GM23248 (cell line): ENCODE results near the gene NQO2. TPM values are rescaled to one million over a fixed set of nuclear protein-coding genes. Genes with fewer than 3 reads are reported as not detected.
A peak's percentile ranks its signal among the peaks of the same experiment; 100 is the strongest.
"Not testable (repeated sequence)": the region's sequence is repeated elsewhere in the genome, so short reads cannot be mapped to it uniquely, and the experiment has no call there.

Source experiments
- DNase-seq: peaks from one replicate; pipeline ENCODE4 v3.0.0-alpha.2; 2015
- H2AFZ ChIP-seq: fragments of 200-600 bp; sonication (generic); 2 replicates; pipeline ENCODE4 v1.6.1; 2016; ENCODE audit warnings: antibody characterized with exemption
- H3F3A ChIP-seq: fragments of 200-600 bp; sonication (generic); 2 replicates; pipeline ENCODE4 v1.6.1; 2016; ENCODE audit warnings: mild to moderate bottlenecking, antibody characterized with exemption, mixed run types; ENCODE audit not compliant: insufficient read depth
- H3K27ac ChIP-seq: fragments of 200-600 bp; sonication (generic); 2 replicates; pipeline ENCODE4 v1.5.1; 2016; ENCODE audit warnings: mild to moderate bottlenecking
- H3K27me3 ChIP-seq: fragments of 200-600 bp; sonication (generic); replicated peaks from 2 replicates; pipeline ENCODE4 v1.6.1; 2016; ENCODE audit warnings: mild to moderate bottlenecking; ENCODE audit not compliant: insufficient read depth
- H3K36me3 ChIP-seq: fragments of 200-600 bp; sonication (generic); 2 replicates; pipeline ENCODE4 v1.6.1; 2016; ENCODE audit warnings: low read depth, mild to moderate bottlenecking
- H3K4me1 ChIP-seq: fragments of 200-600 bp; sonication (generic); 2 replicates; pipeline ENCODE4 v1.6.1; 2016; ENCODE audit warnings: mild to moderate bottlenecking; ENCODE audit not compliant: insufficient read depth
- H3K4me2 ChIP-seq: fragments of 200-600 bp; sonication (generic); one replicate; pipeline ENCODE4 v1.6.1; 2016; ENCODE audit warnings: mild to moderate bottlenecking; ENCODE audit not compliant: unreplicated experiment
- H3K4me3 ChIP-seq: fragments of 200-600 bp; sonication (generic); 2 replicates; pipeline ENCODE4 v1.5.1; 2016; ENCODE audit warnings: mild to moderate bottlenecking
- H3K79me2 ChIP-seq: fragments of 200-600 bp; sonication (generic); 2 replicates; pipeline ENCODE4 v1.6.1; 2016; ENCODE audit warnings: mild to moderate bottlenecking; ENCODE audit not compliant: insufficient read depth
- H3K9ac ChIP-seq: fragments of 200-600 bp; sonication (generic); 2 replicates; pipeline ENCODE4 v1.6.1; 2016; ENCODE audit warnings: mild to moderate bottlenecking
- H3K9me2 ChIP-seq: fragments of 200-600 bp; sonication (generic); 2 replicates; pipeline ENCODE4 v1.6.1; 2016; ENCODE audit warnings: mixed run types, mild to moderate bottlenecking, moderate library complexity; ENCODE audit not compliant: insufficient read depth
- H3K9me3 ChIP-seq: fragments of 200-600 bp; sonication (generic); one replicate; pipeline ENCODE4 v1.6.1; 2017; ENCODE audit warnings: low read depth
- H4K20me1 ChIP-seq: fragments of 200-600 bp; sonication (generic); 2 replicates; pipeline ENCODE4 v1.6.0; 2016; ENCODE audit not compliant: insufficient read depth
- EZH2 ChIP-seq: fragments of 200-600 bp; sonication (generic); IDR thresholded peaks from 2 replicates; pipeline ENCODE4 v1.6.1; 2018; ENCODE audit warnings: antibody characterized with exemption, mild to moderate bottlenecking; ENCODE audit not compliant: insufficient read depth, poor library complexity, severe bottlenecking
- EZH2phosphoT487 ChIP-seq: fragments of 200-600 bp; sonication (generic); IDR thresholded peaks from 2 replicates; pipeline ENCODE4 v1.6.1; 2018; ENCODE audit warnings: antibody characterized with exemption, moderate library complexity, mild to moderate bottlenecking, low read depth; ENCODE audit not compliant: insufficient read depth
- WGBS, 2 experiments: methylation state at CpG; one replicate each; pipeline ENCODE4 v1.1.6; 2015 to 2017; ENCODE audit warnings: low lambda C conversion rate in 2 of 2, low coverage in 1 of 2; ENCODE audit errors: missing lambda C conversion rate in 2 of 2; 5-methylcytosine and 5-hydroxymethylcytosine counted together
- in situ Hi-C: fragments of 300-500 bp; cut with MboI; formaldehyde crosslinking; loops from 2 replicates; pipeline ENCODE4 v1.15.0; 2020
- polyA plus RNA-seq: library from polyadenylated mRNA; unstranded; fragments of >200 nt; fragmentation: Nextera tagmentation; extraction: Ambion mirVana; gene quantifications from 2 replicates; pipeline ENCODE4 v1.2.1, GENCODE V29; 2016
- total RNA-seq: library from RNA; depleted of rRNA; stranded (reverse); fragments of >200 nt; shearing (Covaris generic); gene quantifications from 2 replicates; pipeline ENCODE4 v1.2.3, GENCODE V29; 2014

Gene NQO2
- total and polyA plus RNA-seq, 2 experiments from 2014 or later = 29.6 to 61.0 TPM

DNA sequence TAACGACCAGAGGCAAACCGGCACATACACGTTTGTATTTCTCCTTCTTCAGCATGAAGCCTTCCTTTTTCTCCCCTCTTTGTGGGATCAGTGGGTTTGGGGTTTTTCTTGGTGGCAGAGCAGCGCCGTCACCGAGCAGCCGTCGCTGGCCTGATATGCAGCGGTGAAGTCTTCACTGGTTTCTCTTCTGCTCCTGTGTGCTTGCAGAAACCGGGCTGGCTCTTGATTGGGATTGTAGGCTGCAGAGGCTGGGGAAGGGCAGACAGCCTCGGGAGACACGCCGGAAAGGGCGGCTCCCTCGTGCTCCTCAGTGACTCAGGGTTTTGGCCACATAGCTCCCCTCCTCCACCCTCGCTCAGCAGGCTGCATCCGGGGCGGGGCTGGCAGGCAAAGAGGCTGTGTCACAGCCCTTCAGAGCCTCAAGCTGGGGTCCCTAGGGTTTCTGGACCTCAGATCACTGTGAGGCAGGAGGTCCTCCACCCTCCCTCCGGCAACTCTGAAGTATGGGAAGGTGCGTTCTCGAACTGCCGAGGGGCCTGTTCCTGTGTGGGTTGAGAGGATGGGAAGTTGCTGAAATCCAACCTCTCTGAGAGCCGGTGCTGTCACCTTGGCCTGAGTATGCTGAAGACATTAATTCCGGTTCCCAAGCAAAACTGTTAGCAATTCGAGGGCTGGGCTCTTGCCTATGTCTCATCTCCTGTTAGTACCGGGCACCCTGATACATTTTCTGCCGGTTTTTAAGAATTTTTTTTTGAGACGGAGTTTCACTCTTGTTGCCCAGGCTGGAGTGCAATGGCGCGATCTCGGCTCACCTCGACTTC lies 24.2 kb downstream of the NQO2 start:
- H4K20me1 ChIP-seq = no peaks in the 10 kb centered on the region
- peaks cover 18% of the 10 kb centered on the region for H3K4me1 ChIP-seq
- H3K9ac ChIP-seq = peak overlapping the region; percentile 88
- 19% methylated on average over 32 of the region's 32 CpGs for WGBS, 2 experiments
- peaks cover 32% of the 10 kb centered on the region for H3K79me2 ChIP-seq
- in situ Hi-C loops = no loop called here
- H2AFZ ChIP-seq = peak overlapping the region; percentile 89
- peak overlapping the region; percentile 97 for H3K4me2 ChIP-seq
- H3K9me3 ChIP-seq = no peaks in the 10 kb centered on the region
- DNase-seq = peak; percentile 99
- peak overlapping the region; percentile 85 for H3K4me3 ChIP-seq
- H3F3A ChIP-seq = peaks cover 50% of the 10 kb centered on the region
- H3K27ac ChIP-seq = peak overlapping the region; percentile 95
- H3K9me2 ChIP-seq = no peaks in the 10 kb centered on the region
- peaks cover 13% of the 10 kb centered on the region; the same call in 1 of the 2 replicates for H3K36me3 ChIP-seq
- TF ChIP-seq EZH2 = no peak
- no peak for TF ChIP-seq EZH2phosphoT487
- no peaks in the 10 kb centered on the region for H3K27me3 ChIP-seq

DNA sequence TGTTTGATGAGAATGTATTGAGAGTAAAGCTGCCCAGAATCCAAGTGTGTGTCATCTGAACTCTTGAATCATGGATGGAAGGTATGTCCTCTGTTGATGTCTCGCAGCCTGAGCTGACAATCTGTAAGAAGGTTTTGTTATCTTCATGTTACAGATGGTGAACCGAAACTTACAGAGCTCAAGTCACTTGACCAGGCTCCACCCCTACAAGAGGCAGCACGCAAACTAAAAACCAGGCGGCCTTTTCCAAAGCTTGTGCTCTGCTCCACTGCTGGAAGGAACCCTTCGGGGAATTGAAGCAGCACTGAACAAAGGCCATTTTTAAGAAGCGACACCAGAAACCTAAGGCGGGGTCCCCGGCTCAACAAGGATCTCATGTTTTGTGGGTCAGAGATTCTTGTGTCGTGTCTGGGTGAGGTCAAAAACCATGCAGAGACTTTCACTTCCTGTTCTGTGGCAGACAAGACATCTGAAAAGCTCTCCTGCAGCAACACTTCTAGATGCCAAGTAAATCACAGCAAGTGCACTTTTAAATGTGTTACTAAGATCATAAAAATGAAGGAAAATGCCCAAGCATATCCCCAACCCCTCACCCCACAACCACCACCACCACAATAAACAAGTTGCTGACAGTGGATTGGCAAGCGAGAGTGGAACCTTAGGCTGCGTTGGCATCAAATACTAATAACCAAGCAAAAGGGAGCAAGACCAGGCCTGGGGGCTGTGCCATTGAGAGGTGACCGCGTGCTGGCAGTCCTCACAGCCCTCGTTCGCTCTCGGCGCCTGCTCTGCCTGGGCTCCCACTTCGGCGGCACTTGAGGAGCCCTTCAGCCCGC lies 27.3 kb downstream of the NQO2 start:
- Histone ChIP-seq H4K20me1 (no peaks in the 10 kb centered on the region), H3K4me1 (peaks cover 17% of the 10 kb centered on the region), H3K9ac (no peak overlapping the region), H3K4me2 (no peak overlapping the region), H3K27ac (no peak overlapping the region), H3K4me3 (no peak overlapping the region), H2AFZ (no peak overlapping the region), H3K9me2 (no peaks in the 10 kb centered on the region), H3K27me3 (no peaks in the 10 kb centered on the region), H3K9me3 (no peaks in the 10 kb centered on the region), H3K36me3 (no peaks in the 10 kb centered on the region), H3F3A (peaks cover 32% of the 10 kb centered on the region), H3K79me2 (peaks cover 6% of the 10 kb centered on the region)
- TF ChIP-seq EZH2 (no peak), EZH2phosphoT487 (no peak)
- WGBS, 2 experiments = 96% methylated on average over 20 of the region's 20 CpGs
- in situ Hi-C loops = no loop called here
- no peak for DNase-seq

DNA sequence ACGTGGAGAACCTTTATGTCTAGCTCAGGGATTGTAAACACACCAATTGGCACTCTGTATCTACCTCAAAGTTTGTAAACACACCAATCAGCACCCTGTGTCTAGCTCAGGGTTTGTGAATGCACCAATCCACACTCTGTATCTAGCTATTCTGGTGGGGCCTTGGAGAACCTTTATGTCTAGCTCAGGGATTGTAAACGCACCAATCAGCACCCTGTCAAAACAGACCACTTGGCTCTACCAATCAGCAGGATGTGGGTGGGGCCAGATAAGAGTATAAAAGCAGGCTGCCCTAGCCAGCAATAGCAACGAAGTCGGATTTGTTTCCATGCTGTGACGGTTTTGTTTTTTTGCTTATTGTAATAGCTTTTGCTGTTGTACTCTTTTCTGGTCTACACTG lies 28.5 kb downstream of the NQO2 start:
- H3K9me2 ChIP-seq, H3K4me3 ChIP-seq, H3K27me3 ChIP-seq, H3K9ac ChIP-seq, H3K9me3 ChIP-seq, H3K4me2 ChIP-seq, H3K27ac ChIP-seq, H4K20me1 ChIP-seq, H2AFZ ChIP-seq, H3K36me3 ChIP-seq, in situ Hi-C loops, H3K79me2 ChIP-seq, DNase-seq: not testable (repeated sequence)
- H3F3A ChIP-seq = peaks cover 23% of the 10 kb centered on the region
- 50 to 59% methylated on average over 5 of the region's 5 CpGs for WGBS, 2 experiments
- peaks cover 13% of the 10 kb centered on the region for H3K4me1 ChIP-seq

DNA sequence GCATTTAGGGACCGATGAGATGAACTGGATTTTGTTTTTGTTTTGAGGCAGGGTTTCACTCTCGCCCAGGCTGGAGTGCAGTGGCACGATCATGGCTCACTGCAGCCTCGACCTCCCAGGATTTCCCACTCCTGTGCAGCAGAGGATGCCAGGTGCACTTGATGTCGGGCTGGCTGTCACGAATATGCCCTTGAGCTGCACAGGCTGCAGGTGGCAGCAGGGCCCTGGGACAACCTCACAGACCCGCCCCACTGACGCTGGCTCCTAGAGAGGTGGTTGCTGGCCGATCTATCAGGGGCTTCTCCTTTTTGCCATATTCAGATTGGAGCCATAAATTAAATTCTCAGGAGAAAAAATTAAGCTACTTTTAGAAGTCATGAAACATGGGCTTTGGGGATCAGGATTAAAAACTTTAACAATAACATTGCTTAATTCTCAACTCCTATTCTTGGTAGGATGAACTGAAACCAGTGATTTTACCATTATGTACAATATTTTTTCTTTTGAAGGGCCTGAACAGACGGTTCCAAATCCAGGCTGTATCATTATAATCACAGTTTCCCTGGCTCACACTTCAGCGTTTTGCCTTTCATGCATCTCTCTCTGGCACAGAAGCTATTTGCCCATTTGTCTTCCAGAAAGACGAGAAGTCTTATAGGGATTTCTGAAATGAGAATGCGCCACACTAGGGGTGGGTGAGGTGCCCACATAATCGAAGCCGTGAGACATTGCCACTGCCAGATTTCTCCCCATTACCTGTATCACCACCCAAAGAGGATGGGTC lies 32.4 kb downstream of the NQO2 start:
- Histone ChIP-seq H3F3A (no peaks in the 10 kb centered on the region), H3K79me2 (no peaks in the 10 kb centered on the region), H2AFZ (no peak overlapping the region), H3K9me2 (no peaks in the 10 kb centered on the region), H3K4me2 (no peak overlapping the region), H3K4me1 (no peaks in the 10 kb centered on the region), H3K9me3 (no peaks in the 10 kb centered on the region), H4K20me1 (no peaks in the 10 kb centered on the region), H3K27ac (no peak overlapping the region), H3K4me3 (no peak overlapping the region), H3K9ac (no peak overlapping the region), H3K27me3 (no peaks in the 10 kb centered on the region), H3K36me3 (no peaks in the 10 kb centered on the region)
- no peak for DNase-seq
- TF ChIP-seq EZH2phosphoT487 (no peak), EZH2 (no peak)
- in situ Hi-C loops = no loop called here
- 68 to 69% methylated on average over 15 of the region's 15 CpGs for WGBS, 2 experiments
